AG04450 (cell line): ENCODE data around the gene BCKDHA. TPM values are rescaled to one million over a fixed set of nuclear protein-coding genes. Genes with fewer than 3 reads are reported as not detected.
"Not testable (repeated sequence)": the region's sequence is repeated elsewhere in the genome, so short reads cannot be mapped to it uniquely, and the experiment has no call there.

ENCODE experiments used
- CTCF ChIA-PET: fragments of 300-600, 350-600 bp; formaldehyde crosslinking; extraction: SDS; loops from one replicate; lab custom pipeline; 2022; ENCODE audit warnings: antibody characterized with exemption, inconsistent platforms; lab: Charles Lee
- POLR2A ChIA-PET: fragments of 350-600 bp; formaldehyde crosslinking; extraction: SDS; loops from one replicate; lab custom pipeline; 2021; ENCODE audit warnings: antibody characterized with exemption, inconsistent platforms; lab: Yijun Ruan, JAX
- DNase-seq: peaks from one replicate; pipeline ENCODE4 v3.0.0-alpha.2; 2011; ENCODE audit warnings: low read depth, low spot score
- H3K27ac ChIP-seq: one replicate; pipeline ENCODE4 v1.5.1; 2012; ENCODE audit warnings: low read depth, low read length, control low read depth
- H3K27me3 ChIP-seq: one replicate; pipeline ENCODE4 v1.6.0; 2012; ENCODE audit warnings: low read length; ENCODE audit not compliant: control insufficient read depth, insufficient read depth
- H3K4me3 ChIP-seq: 2 replicates; pipeline ENCODE4 v1.5.1; 2011; ENCODE audit warnings: mild to moderate bottlenecking, low read depth, low read length, control low read depth
- H3K9me3 ChIP-seq: 2 replicates; pipeline ENCODE4 v1.5.1; 2012; ENCODE audit warnings: low read length; ENCODE audit not compliant: control insufficient read depth, insufficient read depth
- polyA plus RNA-seq: library from polyadenylated mRNA; depleted of rRNA; stranded (reverse); fragments of >200 nt; gene quantifications from 2 replicates; pipeline ENCODE4 v1.2.3, GENCODE V29; 2011
- TF ChIP-seq, protein P1 (sequence below): IDR thresholded peaks from 2 replicates; pipeline ENCODE4 v1.5.1; 2011; ENCODE audit warnings: low read depth, low read length, control low read depth, inconsistent platforms

BCKDHA gene
- polyA plus RNA-seq, 1 experiment, result 15.3 TPM

DNA sequence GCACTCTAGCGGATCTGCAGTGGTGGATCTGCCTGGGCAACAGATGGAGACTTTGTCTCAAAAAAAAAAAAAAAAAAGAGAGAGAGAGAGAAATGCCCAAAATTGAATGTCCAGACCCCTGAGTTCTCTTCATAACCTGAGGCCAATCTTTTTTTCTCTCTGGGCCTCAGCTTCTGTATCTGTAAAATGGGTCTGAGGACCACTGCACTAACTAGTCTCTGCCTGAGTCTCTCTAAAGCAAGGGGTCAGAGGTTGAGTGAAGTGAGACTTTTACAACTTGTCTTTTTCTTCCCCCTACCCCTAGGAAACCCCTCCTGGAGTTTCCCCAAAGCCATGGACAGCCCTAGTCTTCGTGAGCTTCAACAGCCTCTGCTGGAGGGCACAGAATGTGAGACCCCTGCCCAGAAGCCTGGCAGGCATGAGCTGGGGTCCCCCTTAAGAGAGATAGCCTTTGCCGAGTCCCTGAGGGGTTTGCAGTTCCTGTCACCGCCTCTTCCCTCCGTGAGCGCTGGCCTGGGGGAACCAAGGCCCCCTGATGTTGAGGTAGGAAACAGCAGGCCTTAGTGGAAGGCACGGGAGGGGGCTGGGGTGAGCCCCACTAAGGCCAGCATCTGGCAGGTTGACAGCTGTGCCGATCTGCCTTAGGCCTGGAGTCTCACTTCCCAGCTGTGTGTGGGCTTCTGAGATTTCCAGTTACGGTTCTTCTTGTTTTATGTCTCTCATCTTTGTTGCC lies 19.5 kb upstream of the BCKDHA start:
- Histone ChIP-seq H3K9me3 (no peaks in the 10 kb centered on the region), H3K27me3 (no peaks in the 10 kb centered on the region), H3K27ac (no peak overlapping the region), H3K4me3 (no peak overlapping the region)
- TF ChIP-seq, protein P1, sequence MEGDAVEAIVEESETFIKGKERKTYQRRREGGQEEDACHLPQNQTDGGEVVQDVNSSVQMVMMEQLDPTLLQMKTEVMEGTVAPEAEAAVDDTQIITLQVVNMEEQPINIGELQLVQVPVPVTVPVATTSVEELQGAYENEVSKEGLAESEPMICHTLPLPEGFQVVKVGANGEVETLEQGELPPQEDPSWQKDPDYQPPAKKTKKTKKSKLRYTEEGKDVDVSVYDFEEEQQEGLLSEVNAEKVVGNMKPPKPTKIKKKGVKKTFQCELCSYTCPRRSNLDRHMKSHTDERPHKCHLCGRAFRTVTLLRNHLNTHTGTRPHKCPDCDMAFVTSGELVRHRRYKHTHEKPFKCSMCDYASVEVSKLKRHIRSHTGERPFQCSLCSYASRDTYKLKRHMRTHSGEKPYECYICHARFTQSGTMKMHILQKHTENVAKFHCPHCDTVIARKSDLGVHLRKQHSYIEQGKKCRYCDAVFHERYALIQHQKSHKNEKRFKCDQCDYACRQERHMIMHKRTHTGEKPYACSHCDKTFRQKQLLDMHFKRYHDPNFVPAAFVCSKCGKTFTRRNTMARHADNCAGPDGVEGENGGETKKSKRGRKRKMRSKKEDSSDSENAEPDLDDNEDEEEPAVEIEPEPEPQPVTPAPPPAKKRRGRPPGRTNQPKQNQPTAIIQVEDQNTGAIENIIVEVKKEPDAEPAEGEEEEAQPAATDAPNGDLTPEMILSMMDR, result peak; percentile 35; the same call in 1 of the 2 replicates
- DNase-seq, result no peak
- CTCF ChIA-PET, result no interaction called here
- POLR2A ChIA-PET, result no interaction called here

DNA sequence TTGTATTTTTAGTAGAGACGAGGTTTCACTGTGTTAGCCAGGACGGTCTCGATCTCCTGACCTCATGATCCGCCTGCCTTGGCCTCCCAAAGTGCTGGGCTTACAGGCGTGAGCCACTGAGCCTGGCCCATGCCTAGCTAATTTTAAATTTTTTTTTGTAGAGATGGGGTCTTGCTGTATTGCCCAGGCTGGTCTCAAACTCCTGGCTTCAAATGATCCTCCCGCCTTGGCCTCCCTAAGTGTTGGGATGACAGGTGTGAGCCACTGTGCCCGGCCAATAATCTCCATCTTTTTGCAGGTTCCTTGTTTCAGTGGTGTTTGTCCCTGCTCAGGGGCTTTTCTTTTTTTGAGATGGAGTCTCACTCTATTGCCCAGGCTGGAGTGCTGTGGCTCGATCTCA lies 16.1 kb upstream of the BCKDHA start:
- H3K4me3 ChIP-seq, H3K9me3 ChIP-seq, DNase-seq, H3K27ac ChIP-seq, POLR2A ChIA-PET, CTCF ChIA-PET, H3K27me3 ChIP-seq: not testable (repeated sequence)

- Histone ChIP-seq H3K9me3 (no peaks in the 10 kb centered on the region), H3K27me3 (no peaks in the 10 kb centered on the region), H3K27ac (no peak overlapping the region), H3K4me3 (no peak overlapping the region)
- DNase-seq, result no peak
- CTCF ChIA-PET, result no interaction called here
- POLR2A ChIA-PET, result no interaction called here
- TF ChIP-seq, protein P1, result no peak
Observed at GRCh38 chr19:41384351-41384750, 13.3 kb upstream of the BCKDHA start.

DNA sequence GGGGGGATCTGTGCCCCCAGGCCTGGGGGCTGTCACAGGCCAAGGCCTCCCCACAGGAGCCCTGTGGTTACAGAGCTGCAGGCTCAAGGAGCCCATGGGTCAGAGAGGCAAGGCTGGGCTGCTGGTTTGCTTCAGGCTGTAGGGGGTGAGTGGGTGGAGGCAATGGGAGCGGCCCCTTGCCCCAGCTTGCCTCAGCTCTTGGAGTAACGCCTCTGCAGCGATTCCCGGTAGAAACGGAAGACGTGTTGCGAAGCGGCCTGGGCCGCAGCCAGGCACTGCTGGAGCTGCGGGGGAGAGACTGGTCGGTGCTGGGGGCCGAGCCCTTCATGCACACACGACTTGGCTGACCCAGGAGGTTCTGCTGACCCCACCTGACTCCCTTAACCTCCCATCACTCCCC lies 11.2 kb upstream of the BCKDHA start:
- no peaks in the 10 kb centered on the region for H3K9me3 ChIP-seq
- H3K4me3 ChIP-seq, result no peak overlapping the region
- DNase-seq, result no peak
- TF ChIP-seq, protein P1, result no peak
- ChIA-PET POLR2A (no interaction called here), CTCF (no interaction called here)
- no peak overlapping the region for H3K27ac ChIP-seq
- no peaks in the 10 kb centered on the region for H3K27me3 ChIP-seq

DNA sequence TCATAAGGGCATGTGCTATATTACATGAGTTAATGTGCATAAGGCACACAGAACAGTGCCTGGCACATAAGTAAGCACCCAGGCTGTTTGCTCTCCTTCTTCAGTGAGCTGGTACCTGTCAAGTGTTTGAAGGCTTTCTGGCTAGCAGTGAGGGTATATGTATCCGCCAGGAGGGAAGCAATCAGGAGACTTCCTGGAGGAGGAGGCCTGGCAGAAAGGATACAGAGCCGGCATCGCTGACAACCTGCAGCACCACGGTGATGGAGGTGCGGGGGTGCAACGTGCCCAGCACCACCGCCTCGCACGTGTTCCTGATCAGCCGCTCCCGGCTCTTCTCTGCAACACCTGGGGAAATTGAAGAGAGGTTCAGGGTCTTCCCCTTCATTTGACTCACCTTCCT lies 6.0 kb upstream of the BCKDHA start:
- no peak for DNase-seq
- no peaks in the 10 kb centered on the region for H3K27me3 ChIP-seq
- no peak overlapping the region for H3K27ac ChIP-seq
- TF ChIP-seq, protein P1, result no peak
- CTCF ChIA-PET, result no interaction called here
- no peaks in the 10 kb centered on the region for H3K9me3 ChIP-seq
- POLR2A ChIA-PET, result no interaction called here
- no peak overlapping the region for H3K4me3 ChIP-seq
